ENCODE data around the gene GPR161.
A peak's percentile ranks its signal among the peaks of the same experiment; 100 is the strongest.
"Not testable (repeated sequence)": the region's sequence is repeated elsewhere in the genome, so short reads cannot be mapped to it uniquely, and the experiment has no call there.

GPR161 gene, protein sequence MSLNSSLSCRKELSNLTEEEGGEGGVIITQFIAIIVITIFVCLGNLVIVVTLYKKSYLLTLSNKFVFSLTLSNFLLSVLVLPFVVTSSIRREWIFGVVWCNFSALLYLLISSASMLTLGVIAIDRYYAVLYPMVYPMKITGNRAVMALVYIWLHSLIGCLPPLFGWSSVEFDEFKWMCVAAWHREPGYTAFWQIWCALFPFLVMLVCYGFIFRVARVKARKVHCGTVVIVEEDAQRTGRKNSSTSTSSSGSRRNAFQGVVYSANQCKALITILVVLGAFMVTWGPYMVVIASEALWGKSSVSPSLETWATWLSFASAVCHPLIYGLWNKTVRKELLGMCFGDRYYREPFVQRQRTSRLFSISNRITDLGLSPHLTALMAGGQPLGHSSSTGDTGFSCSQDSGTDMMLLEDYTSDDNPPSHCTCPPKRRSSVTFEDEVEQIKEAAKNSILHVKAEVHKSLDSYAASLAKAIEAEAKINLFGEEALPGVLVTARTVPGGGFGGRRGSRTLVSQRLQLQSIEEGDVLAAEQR

DNA sequence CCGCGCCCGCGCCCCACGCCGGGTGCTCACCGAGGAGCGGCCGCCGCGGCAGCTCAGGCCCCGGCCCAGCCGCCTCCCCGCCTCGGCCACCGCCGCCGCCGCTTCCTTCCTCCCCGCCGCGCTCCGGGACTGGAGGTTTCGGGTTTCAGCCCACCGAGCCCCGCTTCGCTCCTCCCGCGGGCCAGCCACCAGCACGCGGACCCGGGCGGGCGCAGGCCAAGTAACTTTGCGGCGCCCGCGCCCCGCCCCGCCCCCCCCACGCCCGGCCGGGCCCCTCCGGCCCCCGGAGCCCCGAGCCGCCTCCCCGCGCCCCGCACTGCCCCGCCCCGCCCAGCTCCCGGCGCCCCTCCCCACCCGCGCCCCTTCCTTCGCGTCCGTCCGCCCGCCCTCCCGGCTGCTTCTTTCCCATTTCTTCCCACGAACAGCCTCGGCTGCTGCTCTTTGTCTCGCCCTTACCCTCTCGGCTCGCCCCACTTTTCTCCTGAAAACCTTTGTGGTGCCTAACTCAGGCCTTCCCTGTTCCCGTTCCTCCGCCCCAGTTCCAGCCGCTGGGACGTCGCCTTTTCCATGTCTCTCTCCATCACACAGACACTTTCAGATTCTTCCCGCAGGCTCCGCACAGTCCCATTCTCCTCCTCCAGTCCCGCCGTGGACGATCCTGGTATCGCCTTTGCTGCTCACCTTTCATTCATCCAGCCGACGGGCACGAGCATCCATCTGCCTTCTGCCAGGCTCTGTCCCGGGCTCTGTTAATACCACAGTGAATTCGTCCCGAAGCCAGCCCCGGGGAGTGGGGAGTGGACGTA is at the start of gene GPR161:
Gene GPR161 (minus strand): TSS at position 222 of the 806 bp plus-strand sequence. CDS start 32,080 bp downstream, outside the sequence.
- DNase-seq = peak in 1 of 2 experiments; percentile 13

- not testable (repeated sequence) for DNase-seq
These were observed 44.5 kb upstream of the GPR161 start for GRCh38 chr1:168181063-168181720.

GRCh38 chr1:168180148-168180524 is 43.4 kb upstream of the GPR161 start:
- no peak for DNase-seq

- peak in 1 of 2 experiments; percentile 47 for DNase-seq
These were observed 42.9 kb upstream of the GPR161 start for GRCh38 chr1:168179438-168180147.

- peak; percentile 99 for DNase-seq
These were observed 42.1 kb upstream of the GPR161 start, which contains the start of gene TIPRL for GRCh38 chr1:168178638-168179437. TIPRL (plus strand) TSS chr1:168178962; CDS start chr1:168179078, 116 bp downstream.

GRCh38 chr1:168178227-168178637 is 41.5 kb upstream of the GPR161 start:
- DNase-seq = no peak

DNA sequence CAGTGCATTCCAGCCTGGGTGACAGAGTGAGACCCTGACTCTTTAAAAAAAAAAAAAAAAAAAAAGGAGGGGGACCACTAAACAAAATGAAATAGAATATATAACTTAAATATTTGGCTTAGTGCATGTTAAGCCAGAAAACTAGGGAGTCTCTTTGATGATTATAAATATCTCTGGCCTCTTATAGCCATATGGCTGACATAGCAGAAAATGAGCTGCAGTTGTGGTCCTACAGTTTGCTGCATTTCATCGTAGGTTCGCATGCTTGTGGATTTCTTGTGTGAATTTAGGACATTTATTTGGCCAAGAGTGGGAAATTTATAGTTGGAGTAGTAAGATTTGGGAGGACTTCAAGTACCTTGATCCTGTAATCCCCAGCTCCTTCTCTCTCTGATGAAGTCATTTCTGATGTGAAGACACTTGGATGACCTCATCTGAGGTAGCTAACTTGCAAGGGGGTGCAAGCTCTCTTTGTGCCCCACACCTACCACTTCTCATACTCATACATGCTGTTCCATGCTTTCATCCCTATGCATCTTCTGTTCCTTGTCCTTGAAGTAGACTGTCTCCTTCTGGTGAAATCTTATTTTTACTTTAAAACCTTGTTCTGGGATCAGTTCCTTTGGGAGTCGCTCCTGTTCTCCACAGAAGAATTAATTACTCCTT is 35.7 kb upstream of the GPR161 start:
- no peak for DNase-seq

GRCh38 chr1:168170564-168171508 is 34.1 kb upstream of the GPR161 start:
- peak in 1 of 2 experiments; percentile 18 for DNase-seq

DNA sequence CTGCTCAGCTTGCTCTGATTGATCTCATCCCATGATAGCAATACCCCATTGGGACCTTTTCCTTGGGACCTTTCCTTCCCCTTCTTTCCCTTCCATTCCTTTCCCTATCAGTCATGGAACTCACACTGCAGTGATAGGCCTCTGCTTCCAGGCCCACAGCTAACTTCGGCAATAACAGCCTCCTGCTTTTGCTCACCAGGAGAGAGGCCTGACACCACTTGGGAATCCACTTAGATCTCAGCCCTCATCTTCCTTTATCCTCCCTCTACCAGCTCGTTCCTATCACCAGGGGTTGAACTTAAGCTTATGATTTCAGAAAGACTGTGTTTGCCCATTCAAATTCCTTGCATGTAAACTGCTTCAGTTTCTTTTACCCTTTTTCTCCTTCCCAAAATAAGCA is 31.1 kb upstream of the GPR161 start:
- no peak for DNase-seq

DNA sequence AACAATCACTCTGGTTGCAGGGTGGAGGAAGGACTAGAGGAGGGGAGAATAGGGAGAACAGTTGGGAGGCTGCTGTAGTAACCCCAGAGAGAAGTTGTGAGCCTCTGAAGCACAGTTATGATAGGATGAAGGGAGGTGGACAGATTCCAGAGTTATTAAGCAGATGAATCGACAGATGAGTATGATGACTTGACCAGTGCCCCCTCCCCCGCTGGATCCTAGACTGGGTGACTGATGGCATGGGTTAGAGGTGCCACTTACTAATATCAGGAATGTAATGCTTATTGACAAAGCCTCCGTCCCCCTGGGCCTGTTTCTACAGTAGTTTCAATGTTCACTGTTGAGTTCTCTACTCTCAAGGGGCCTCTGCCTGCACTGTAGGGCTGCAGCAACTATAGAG is 28.0 kb upstream of the GPR161 start:
- no peak for DNase-seq

- DNase-seq = no peak
These were observed 26.9 kb upstream of the GPR161 start for GRCh38 chr1:168163670-168164069.

GRCh38 chr1:168161459-168161858 is 24.7 kb upstream of the GPR161 start:
- peak; percentile 39 to 50 for DNase-seq

DNA sequence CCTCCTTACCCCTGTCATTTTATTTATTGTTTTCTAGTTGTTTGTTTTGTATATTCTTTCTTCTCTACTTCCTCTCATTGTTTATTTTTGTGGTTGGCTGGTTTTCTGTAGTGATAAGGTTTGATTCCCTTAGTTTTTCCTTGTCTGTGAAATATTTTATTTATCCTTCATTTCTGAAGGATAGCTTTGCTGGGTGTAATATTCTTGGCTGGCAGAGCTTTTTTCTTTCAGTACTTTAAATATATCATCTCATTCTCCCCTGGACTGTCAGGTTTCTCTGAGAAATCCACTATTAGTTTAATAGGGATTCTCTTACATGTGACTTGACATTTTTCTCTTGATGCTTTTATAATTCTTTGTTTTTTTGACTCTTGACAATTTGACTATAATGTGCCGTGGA is 23.2 kb upstream of the GPR161 start:
- DNase-seq = no peak

DNA sequence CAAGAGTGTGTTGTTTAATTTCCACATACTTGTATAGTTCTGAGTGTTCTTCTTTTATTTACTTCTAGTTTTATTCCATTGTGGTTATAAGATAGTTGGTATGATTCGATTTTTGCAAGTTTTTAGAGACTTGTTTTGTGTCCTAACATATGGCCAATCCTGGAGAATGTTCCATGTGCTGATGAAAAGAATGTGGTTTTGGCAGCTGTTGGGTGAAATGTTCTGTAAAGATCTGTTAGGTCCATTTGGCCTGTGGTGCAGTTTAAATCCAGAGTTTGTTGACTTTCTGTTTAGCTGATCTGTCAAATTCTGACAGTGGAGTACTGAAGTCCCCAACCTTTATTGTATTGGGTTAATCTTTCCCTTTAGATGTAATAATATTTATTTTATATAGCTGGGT is 22.5 kb upstream of the GPR161 start:
- no peak for DNase-seq

- no peak for DNase-seq
These were observed 20.9 kb upstream of the GPR161 start for GRCh38 chr1:168157638-168158037.

- no peak for DNase-seq
These were observed 19.2 kb upstream of the GPR161 start for GRCh38 chr1:168155910-168156309.

- DNase-seq = not testable (repeated sequence)
These were observed 18.0 kb upstream of the GPR161 start for GRCh38 chr1:168154707-168155106.

- no peak for DNase-seq
These were observed 15.2 kb upstream of the GPR161 start for GRCh38 chr1:168151935-168152334.

- DNase-seq = no peak
These were observed 13.6 kb upstream of the GPR161 start for GRCh38 chr1:168150283-168150682.

GRCh38 chr1:168148916-168149315 is 12.2 kb upstream of the GPR161 start:
- no peak for DNase-seq

Data from NCI-H2081 (cell line).